ENCODE measurements around the gene TCF25.

DNA sequence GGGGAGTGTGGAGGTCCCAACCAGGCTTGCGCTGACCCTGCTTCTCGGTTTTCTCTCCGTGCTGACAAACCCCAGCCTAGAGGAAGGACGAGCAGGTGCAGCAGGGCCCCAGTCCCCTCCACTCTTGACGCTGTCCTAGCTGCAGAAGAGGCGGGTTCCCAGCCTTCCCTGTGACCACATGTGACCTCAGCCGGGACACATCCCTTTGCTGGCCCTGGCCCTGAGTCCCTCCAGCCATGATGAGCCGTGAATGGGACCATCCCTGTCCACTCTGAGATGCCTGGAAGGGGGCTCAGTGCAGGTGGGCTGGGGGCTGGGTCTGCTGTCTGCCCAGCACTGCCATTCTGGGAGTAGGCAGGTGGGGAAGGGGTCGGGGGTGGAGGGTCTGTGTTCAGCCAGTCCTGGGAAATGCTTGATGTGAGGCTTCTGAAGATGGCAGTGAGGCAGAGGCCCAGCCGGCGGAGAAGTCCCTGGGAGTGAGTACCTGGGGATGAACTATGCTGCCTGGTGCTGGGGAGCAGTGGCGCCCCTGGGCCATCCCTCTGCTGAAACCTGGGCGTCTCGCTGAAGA is 47.8 kb downstream of the TCF25 start:
- TF ChIP-seq, protein P1, sequence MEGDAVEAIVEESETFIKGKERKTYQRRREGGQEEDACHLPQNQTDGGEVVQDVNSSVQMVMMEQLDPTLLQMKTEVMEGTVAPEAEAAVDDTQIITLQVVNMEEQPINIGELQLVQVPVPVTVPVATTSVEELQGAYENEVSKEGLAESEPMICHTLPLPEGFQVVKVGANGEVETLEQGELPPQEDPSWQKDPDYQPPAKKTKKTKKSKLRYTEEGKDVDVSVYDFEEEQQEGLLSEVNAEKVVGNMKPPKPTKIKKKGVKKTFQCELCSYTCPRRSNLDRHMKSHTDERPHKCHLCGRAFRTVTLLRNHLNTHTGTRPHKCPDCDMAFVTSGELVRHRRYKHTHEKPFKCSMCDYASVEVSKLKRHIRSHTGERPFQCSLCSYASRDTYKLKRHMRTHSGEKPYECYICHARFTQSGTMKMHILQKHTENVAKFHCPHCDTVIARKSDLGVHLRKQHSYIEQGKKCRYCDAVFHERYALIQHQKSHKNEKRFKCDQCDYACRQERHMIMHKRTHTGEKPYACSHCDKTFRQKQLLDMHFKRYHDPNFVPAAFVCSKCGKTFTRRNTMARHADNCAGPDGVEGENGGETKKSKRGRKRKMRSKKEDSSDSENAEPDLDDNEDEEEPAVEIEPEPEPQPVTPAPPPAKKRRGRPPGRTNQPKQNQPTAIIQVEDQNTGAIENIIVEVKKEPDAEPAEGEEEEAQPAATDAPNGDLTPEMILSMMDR (IDR thresholded peaks at IDR 0.05 in 2 of 3, conservative IDR thresholded peaks at IDR 0.05 in 1 of 3; ENCODE audit: borderline replicate concordance in 1 of 3, insufficient read depth in 1 of 3, low read depth in 2 of 3, low read length in 2 of 3), result no peak
- TF ChIP-seq FOSL1 (IDR thresholded peaks at IDR 0.05; ENCODE audit: low read depth), result no peak
- no peak for TF ChIP-seq POLR2A (IDR thresholded peaks at IDR 0.05; ENCODE audit: borderline replicate concordance, extremely low read depth, insufficient read depth, insufficient read length)
- no peak for TF ChIP-seq TCF7L2 (IDR thresholded peaks at IDR 0.05; ENCODE audit: borderline replicate concordance, extremely low read depth, insufficient read depth, insufficient read length)
- TF ChIP-seq EZH2 (IDR thresholded peaks at IDR 0.05), result no peak

Measured in HCT116 (cell line).